Stimulated activated CD8-positive, alpha-beta memory T cell treated with anti-CD3 and anti-CD28 coated beads, Interleukin-4, amount 100 ng/mL, for 4 hours (primary cell): ENCODE results near the gene BRD9.
"Not testable (repeated sequence)": the region's sequence is repeated elsewhere in the genome, so short reads cannot be mapped to it uniquely, and the experiment has no call there.

Source experiments
- DNase-seq, 2 donors: peaks; one replicate each; pipeline ENCODE4 v3.0.0-alpha.2; 2020; ENCODE audit warnings: low read depth in 2 of 2, low spot score in 1 of 2

Gene BRD9

GRCh38 chr5:880816-881550, 11.6 kb downstream of the BRD9 start:
- DNase-seq: no peak

- DNase-seq: not testable (repeated sequence)
Observed at GRCh38 chr5:878677-879076, 13.9 kb downstream of the BRD9 start.

DNA sequence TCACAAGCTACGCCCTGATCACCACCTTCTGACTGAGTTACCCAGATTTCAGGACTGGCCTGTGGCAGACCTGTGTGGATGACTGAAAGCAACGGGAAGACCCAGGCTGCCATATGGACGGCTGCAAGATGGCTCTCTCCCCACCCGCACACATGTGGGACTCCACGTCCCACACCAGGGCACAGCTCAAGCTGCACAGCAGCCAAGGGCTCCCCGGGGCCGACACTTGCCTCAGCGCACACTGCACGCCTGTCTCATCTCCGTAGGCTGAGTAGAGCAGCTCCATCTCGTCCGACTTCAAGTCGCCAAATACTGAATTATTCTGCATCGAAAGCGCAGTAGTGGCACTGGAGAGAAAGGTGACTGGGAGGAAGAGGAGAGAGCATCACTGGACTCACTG, 14.5 kb downstream of the BRD9 start:
- no peak for DNase-seq

GRCh38 chr5:876398-877365, 15.9 kb downstream of the BRD9 start:
- DNase-seq: no peak

- no peak for DNase-seq
Observed at GRCh38 chr5:875931-876330, 16.7 kb downstream of the BRD9 start.

- no peak for DNase-seq
Observed at GRCh38 chr5:873328-873727, 19.3 kb downstream of the BRD9 start.

- DNase-seq: no peak
Observed at GRCh38 chr5:872301-872700, 20.3 kb downstream of the BRD9 start.

DNA sequence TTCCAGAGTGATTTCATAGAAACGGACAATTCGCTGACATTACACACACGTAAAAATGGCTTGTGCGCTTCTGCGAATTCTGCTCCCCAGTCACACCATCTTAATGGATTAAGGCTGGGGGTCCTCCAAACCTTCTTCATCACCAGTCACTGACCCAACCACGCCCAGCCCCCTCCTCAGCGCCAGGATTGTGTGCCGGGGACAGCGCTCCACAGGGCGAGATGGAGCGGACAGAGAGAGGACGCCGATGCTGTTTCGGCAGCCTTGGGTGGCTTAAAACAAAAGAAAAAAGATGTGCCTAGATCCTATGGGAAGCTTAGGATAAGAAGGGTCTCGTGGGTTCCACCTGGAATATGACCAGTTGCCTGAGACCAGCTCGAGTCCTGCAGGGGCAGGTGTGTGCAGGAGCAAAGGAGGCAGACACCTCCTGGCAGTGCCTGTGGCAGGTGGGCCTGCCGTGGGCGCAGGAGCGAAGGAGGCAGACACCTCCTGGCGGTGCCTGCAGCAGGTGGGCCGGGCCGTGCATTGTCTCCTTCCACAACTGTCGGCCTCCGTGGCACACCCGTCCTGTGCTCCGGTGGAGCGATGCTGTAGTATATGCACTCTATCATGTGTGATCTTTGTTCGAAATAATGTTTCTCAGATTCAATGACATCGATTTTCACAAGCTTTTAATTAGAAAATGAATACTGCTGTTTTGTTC, 20.9 kb downstream of the BRD9 start:
- DNase-seq: no peak

DNA sequence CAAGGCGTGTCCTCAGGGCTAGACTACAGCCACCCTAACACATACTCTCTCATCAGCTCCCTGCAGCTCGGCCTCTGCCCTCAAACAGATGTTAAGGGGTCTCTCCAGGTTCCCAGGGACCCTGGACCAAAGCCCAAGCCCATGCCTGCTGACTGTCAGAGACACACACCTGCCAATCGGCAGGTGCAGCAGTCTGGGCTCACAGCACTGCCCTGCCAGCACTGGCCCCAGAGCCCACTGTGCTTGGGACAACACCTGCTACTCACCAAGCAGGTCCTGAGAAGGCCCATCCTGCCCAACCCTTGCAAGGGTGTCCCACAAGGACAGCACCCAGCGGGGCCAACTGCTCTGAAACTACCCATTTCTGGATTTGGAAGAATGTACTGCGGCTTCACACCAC, 21.6 kb downstream of the BRD9 start:
- no peak for DNase-seq

DNA sequence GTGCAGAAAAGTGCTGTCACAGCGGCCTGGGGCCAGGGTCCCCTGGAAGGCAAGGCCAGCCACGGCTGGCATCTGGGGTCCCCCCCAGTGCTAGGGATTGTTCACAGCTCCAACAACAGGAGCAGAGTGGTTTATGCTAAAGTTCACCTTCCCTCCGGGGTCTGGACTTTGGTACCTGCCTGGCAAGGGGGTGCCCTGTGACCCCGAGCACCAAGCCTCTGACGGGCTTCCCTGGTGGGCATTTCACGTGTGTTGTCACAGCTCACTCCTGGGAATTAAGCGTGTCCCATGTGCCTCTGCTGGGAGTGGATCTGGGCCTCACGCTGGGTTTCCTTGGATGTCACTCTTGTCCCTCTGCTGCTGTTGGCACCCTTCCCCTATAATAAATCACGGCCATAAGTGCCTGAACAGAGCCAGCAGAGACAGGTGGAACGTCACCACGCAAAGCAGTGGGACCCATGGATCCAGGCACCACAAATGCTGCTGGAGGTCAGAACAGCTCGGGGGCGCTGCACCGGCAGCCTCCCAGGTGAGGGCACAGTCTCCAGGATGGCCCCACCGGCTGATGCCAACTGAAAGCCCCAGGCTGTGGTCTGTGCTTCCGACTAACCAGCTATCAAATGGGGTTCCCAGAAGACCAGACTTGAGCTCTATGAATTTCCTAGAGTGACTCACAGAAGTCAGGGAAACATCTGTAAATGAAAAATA, 24.0 kb downstream of the BRD9 start:
- DNase-seq: no peak

DNA sequence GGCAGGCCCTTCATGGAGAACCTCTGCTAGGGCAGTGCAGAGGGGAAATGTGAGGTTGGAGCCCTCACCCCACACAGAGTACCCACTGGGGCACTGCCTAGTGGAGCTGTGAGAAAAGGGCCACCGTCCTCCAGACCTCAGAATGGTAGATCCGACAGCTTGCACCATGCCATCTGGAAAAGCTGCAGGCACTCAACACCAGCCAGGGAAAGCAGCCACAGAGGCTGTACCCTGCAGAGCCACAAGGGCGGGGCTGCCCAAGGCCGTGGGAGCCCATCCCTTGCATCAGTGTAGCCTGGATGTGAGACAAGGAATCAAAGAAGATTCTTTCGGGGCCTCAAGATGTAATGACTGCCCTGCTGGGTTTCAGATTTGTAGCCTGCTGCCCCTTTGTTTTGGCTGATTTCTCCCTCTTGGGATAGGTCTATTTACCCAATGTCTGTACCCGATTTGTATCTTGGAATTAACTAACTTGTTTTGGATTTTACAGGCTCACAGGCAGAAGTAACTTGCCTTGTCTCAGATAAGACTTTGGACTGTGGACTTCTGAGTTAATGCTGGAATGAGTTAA, 25.2 kb downstream of the BRD9 start:
- DNase-seq: no peak

DNA sequence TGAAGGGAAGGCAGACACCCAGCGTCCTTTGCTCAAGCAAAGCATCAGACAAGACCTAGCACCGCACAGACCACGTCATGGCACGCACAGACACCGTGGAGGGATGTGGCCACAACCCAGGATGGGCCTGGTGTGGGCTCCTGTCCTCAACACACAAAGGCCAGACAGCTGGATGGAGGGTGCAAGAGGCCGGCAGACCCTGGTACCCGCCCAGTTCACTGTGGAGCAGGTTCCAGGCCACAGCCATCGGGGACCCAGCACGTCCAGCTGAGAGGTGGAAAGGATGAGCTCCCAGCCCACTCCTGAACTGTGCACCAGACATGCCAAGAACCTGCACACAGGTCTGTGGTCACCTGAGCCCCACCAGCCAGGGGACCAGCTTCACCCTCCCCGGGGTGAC, 26.8 kb downstream of the BRD9 start:
- DNase-seq: no peak

DNA sequence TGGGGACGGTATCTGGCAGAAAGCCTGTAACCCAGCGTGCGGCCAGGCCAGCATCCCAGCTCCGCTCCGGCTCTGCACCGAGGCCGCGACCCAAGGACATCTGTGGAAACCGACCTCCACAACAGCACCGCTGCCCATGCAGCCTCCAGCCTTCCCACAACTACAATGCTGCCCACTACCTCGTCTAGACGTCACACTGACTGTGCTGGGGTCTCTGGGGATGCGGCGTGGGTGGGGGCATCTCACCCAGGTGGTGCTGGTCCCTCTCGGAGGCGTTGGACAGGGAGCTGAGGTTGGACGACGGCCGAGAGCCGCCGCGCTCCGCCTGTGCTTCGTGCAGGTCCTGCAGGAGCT, 27.5 kb downstream of the BRD9 start:
- no peak for DNase-seq

DNA sequence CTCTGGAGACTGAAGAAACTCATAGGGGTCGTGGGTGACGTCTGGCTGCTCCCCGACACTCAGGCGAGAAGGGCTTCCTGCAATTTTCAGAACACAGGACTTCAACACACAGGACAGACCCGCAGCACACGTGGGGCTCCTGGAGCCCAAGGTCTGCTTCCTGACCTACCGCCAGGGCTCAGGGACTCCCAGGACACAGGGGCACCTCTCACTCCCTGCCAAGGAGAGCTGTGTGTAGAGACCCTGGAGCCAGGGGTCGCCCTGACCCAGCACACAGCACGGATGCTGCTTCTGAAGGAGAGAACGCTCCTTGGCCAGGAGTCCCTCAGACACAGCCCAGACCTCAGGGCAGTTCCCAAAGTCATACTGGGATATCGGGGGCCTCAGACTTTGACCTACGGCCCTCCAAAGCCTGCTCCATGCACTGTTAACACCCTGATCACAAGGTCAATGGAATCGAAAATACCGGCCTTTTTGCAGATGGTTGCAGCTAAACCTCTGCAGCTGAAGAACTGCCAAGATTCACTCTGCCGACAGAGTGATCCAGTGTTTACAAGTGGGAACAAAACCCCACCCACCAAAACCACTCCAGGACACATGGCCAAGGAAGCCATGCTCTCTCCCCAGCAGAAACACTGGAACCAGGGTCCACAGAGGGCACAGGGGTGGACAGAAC, 28.0 kb downstream of the BRD9 start:
- DNase-seq: no peak

DNA sequence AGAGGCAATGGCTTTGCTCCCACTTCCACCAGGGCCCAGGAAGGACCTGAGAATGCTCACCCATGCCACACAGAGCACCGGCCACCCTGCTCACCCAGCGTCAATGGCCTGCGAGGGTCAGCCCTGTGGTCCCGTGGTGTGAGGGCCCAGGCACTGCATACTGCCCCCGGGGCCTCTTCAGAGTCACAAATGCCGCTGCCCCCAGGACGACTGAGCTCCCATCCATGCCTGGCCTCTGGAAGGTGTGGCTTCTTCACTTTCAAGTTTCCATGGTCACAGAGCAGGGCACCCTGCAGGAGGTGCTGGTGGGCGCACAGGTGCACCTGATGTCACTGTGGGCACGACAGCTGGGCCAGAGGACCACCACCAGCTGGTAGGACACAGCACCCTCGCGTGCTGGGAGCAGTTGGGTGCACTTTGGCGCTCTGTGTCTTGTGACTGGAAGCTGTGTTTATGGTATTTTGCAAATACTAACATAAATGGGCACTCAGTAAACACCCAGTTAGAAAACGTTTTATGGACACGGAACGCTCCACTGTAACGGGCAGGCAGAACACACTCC, 29.3 kb downstream of the BRD9 start:
- DNase-seq: no peak

DNA sequence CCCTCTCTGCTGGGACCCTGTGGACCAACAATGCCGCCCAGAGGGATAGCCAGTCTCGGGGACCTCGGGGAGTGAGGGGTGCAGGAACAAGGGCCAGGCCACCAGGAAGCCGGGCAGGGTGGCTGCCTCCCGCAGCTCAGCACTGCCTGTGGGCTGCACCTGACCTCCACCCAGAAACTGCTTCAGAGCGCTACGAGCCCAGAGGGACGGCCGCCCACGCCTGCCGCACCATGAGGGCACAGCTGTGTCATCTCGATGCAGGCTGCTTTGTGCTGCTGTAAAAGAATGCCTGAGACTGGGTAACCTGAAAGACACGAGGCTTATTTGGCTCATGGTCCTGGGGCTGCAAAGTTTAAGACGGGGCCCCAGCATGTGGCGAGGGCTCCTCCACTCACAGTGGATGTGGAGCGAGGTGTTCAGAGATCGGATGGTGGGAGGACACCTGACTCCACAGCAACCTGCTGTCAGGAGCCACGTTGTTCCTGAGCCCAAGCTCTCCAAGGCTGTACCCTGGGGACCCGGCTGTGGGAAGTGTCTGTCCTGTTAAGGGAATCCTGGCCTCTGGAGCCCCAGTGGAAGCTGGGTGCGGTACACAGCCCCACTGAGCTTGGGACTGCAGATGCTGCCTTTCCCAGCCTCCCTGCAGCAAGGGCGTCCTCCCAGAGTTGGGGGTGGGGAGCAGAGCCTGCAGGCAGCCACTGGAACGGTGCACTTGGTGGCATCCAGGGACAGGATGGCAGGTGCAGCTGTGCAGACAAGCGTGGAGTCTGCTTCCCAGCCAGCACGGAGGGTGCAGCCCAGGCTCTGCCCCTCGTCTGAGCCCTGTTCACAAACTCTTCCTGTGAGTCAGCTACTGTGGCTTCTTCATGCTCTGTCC, 30.0 kb downstream of the BRD9 start:
- no peak for DNase-seq

DNA sequence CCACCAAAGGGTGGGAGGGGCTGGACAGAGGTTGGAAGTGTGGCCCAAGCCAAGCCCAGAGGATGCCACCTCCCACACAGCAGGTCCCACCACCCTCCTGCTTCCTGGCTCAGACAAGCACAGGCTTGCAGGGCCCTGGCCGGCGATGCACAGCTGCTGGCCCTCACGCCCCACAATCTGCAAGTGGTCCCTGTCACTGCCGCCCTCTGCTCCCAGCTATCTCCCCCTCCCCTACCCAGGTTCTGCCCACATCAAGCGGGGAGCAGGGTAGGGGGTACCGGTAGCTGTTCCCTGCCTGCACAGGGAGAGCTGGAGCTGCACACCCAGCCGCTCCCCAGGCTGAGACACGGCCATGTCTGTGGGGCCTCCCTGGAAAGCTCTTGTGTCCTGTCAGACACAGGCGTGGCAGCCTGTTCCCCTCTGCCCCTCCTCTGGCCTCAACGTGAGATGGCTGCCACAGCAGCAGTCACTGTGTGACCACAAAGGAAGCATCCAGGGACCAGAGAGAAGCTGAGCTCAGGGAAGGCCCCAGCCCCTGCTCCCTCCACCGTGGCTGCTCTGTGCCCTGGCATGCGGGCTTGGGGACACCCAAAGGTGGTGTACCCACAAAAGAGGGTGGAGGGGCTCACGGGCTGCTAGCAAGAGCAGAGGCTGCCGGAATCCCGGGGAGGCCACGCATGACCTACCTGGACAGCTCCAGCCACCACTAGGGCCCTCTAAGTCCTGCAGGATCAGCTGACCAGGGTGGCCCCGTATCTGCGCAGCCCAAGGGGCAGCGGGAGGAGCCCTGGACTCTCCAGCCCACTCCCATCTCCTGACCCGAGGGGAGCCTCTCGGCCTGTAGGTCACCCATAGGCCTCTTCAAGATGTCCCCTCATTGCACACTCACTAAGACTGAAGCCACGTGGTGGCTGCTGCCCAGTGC, 30.9 kb downstream of the BRD9 start:
- no peak for DNase-seq
